Epithelial cell of esophagus (primary cell): ENCODE data around the gene NCCRP1.
A peak's percentile ranks its signal among the peaks of the same experiment; 100 is the strongest.

Experiments
- DNase-seq: peaks from one replicate; pipeline ENCODE4 v3.0.0; 2010; ENCODE audit warnings: low read depth
- H3K4me3 ChIP-seq: 2 replicates; pipeline ENCODE4 v1.5.1; 2011; ENCODE audit warnings: mild to moderate bottlenecking, low read length, control low read depth
- TF ChIP-seq, protein P1 (sequence below): IDR thresholded peaks from 2 replicates; pipeline ENCODE4 v1.5.1; 2011; ENCODE audit warnings: low read depth, mild to moderate bottlenecking, low read length, control low read depth, inconsistent platforms; ENCODE audit not compliant: insufficient read depth; ENCODE audit errors: missing control alignments

Gene NCCRP1

DNA sequence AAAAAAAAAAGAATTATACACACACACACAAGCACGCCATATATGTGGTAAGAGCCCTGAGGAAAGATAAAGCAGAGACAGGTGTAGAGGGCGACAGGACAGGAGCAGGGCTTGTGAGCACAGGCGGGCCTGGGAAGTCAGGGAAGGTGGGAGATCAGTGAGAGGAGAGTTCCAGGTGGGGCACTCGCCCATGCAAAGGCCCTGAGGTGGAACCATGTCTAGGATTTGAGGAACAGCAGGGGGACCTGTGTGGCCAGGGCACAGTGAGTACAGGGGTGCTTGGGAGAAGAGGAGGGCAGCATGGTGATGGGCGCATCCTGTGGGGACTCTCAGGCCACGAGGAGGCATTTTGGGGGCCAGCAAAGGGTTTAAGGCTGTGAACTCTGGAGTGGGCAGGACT lies 32.5 kb upstream of the NCCRP1 start:
- TF ChIP-seq, protein P1, sequence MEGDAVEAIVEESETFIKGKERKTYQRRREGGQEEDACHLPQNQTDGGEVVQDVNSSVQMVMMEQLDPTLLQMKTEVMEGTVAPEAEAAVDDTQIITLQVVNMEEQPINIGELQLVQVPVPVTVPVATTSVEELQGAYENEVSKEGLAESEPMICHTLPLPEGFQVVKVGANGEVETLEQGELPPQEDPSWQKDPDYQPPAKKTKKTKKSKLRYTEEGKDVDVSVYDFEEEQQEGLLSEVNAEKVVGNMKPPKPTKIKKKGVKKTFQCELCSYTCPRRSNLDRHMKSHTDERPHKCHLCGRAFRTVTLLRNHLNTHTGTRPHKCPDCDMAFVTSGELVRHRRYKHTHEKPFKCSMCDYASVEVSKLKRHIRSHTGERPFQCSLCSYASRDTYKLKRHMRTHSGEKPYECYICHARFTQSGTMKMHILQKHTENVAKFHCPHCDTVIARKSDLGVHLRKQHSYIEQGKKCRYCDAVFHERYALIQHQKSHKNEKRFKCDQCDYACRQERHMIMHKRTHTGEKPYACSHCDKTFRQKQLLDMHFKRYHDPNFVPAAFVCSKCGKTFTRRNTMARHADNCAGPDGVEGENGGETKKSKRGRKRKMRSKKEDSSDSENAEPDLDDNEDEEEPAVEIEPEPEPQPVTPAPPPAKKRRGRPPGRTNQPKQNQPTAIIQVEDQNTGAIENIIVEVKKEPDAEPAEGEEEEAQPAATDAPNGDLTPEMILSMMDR = no peak
- no peak overlapping the region for H3K4me3 ChIP-seq
- DNase-seq = no peak

- DNase-seq = no peak
- no peak overlapping the region for H3K4me3 ChIP-seq
- TF ChIP-seq, protein P1 = no peak
Measured at GRCh38 chr19:39165857-39166256, 30.9 kb upstream of the NCCRP1 start.

DNA sequence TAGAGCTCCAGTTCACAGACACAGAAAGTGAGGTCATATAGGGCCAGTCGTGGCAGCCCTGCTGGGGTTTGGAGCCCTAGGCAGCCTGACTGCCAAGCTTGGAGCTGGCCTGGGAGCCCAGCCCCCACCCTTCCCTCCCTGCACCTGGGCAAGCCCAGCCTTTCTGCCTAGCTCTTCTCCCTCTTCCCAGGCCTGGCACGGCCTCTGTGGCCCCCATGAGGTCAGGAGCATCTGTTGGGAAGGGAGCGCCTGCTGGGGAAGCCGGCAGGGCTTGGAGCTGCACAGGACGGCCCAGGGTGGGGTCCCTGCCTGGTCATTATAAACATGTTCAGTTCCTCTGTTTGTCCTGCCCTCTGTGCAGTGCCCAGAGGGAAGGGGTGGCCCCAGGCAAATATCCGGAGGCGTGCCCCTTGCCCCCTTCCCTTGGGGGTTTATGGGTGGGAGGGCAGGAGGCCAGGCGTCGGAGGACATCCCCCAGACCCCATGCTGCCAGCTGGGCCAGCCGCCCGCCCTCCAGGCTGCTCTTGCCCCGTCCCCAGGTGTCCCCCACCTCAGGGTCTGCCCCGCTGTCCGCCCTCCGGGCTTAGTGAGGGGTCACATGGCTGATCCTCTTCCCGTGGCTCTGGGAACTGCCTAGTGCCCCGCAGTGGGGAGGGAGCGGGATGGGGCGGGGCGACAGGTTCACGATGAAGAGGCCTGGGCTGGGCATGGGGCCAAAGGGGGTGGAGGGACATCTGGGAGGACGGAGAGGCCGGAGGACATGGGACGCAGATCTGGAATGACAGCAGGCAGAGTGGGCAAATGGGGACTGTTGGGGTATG lies 30.0 kb upstream of the NCCRP1 start:
- H3K4me3 ChIP-seq = peak overlapping the region; percentile 29
- peak; percentile 67 for DNase-seq
- TF ChIP-seq, protein P1 = no peak

DNA sequence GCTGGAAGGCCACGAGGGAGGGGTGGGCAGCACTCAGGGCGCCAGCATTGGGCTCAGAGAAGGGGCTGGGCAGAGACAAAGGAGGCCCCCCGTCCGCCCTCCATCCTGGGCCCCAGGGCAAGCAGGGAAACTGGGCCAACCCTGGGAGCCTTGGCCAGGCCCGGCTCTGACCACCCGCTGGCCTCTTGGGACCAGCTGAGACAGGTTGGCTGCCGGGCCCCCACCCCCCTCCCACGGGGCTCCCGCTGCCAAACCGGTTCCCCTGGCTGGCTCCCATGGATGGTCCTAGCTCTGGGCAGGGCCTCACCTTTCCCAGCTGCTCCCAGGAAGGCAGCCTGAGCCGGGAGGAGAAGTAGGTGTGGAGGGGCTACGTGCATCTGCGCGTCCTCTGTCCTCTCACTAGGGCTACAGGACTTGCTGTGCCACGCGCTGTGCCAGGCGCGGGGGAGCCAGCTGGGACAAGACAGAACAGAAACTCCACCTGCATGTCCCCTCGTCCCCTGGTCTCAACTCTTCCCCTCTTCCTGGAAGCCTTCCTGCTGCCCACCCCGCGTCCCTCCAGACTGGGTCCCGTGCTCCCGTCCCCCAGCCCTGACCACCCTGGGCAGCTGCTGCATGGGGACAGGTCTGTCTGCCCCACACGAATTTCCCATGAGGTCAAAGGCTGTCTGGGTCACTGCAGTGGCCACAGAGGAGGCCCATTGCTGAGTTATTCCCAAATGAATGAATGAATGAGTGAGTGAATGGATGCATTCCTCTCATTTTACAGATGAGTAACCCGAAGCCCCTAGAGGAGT lies 29.1 kb upstream of the NCCRP1 start:
- H3K4me3 ChIP-seq = peak overlapping the region; percentile 29
- peak; percentile 76 for DNase-seq
- TF ChIP-seq, protein P1 = no peak

DNA sequence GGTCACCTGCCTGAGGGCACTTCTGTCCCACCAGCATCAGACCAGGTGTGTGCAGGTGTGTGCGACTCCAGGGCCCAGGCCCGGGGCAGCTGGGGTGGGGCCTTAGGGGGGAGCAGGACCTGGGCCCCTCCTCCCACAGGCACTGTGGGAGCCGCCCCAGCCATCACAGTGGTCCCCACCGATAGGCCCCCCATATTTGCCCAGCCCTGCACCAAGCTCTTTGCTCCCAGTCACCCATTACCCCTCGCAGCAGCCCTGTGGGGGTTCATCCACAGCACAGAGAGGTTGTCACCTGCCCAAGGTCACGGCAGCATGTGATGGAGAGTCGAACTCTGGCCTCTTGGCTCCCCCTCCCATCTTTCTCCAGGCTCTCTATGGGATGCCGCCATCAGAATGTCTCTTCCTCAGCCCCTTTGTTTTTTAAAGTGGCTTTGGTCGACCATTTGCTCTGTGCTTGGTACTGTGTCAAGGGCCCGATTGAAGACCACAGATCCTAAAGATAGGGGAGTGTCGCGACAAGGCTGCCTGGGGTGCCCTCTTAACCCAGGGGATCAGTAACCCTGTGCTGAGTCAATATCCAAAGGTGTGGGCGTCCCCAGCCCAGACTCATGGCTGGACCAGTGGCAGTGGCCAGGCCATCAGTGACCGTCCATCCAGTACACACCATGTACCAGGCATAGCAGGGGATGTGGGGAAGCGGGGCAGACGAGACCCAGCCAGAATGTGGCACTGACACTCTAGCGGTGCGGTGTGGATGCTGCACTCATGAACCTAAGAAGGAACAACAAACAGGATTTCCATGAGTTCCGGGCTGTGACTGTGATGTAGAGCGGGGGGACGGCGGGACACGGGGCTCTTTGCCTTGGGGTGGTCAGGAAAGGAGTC lies 28.3 kb upstream of the NCCRP1 start:
- TF ChIP-seq, protein P1 = no peak
- no peak for DNase-seq
- no peak overlapping the region for H3K4me3 ChIP-seq

GRCh38 chr19:39169143-39169810 lies 27.5 kb upstream of the NCCRP1 start:
- TF ChIP-seq, protein P1 = no peak
- no peak for DNase-seq
- no peak overlapping the region for H3K4me3 ChIP-seq
